ENCODE measurements around the gene KLRC2. TPM values are rescaled to one million over a fixed set of nuclear protein-coding genes. Genes with fewer than 3 reads are reported as not detected.

KLRC2 gene
- polyA plus RNA-seq, 3 donors, result not detected

GRCh38 chr12:10404798-10405197 is 31.0 kb downstream of the KLRC2 start:
- intact Hi-C loops (cut with micrococcal nuclease), result loop anchor here in 1 of 2 donors (5.0 to 10.0 kb wide), 2 partner anchors 42 to 1240 kb away; no protein-coding TSS in a partner anchor
- peaks cover 0 to 5% (median 0%) of the 10 kb centered on the region in 7 donors for H3K9me3 Mint-ChIP-seq
- H3K27ac Mint-ChIP-seq, result no peak overlapping the region
- Histone ChIP-seq H3K79me2 (ENCODE audit: insufficient read depth, low read length) (no peaks in the 10 kb centered on the region), H3K27me3 (ENCODE audit: control insufficient read depth in 2 of 2, insufficient read depth in 2 of 2, low read length in 2 of 2) (peaks cover 0 to 27% of the 10 kb centered on the region in 2 donors), H3K27ac (ENCODE audit: low read depth in 1 of 2, low read length in 2 of 2) (no peak overlapping the region), H4K20me1 (ENCODE audit: insufficient read depth, low read length) (no peaks in the 10 kb centered on the region), H3K36me3 (replicated peaks in 1 of 2; ENCODE audit: control insufficient read depth in 1 of 2, insufficient read depth in 2 of 2, low read length in 2 of 2) (no peaks in the 10 kb centered on the region), H3K9me3 (replicated peaks in 1 of 2; ENCODE audit: control insufficient read depth in 1 of 2, insufficient read depth in 1 of 2, low read length in 2 of 2) (no peaks in the 10 kb centered on the region), H3K4me3 (replicated peaks in 1 of 3; ENCODE audit: low read depth in 2 of 3, low read length in 3 of 3) (no peak overlapping the region), H3K4me2 (replicated peaks; ENCODE audit: extremely low read depth, low read length, poor library complexity, severe bottlenecking) (no peak overlapping the region), H3K9ac (ENCODE audit: insufficient read depth, low read length, poor library complexity, severe bottlenecking) (no peak overlapping the region), H2AFZ (ENCODE audit: insufficient read depth, low read depth, low read length, poor library complexity, severe bottlenecking) (no peak overlapping the region), H3K4me1 (ENCODE audit: control insufficient read depth in 1 of 2, insufficient read depth in 2 of 2, low read length in 2 of 2) (peaks cover 11 to 14% of the 10 kb centered on the region in 2 donors)
- no peak for TF ChIP-seq CTCF (IDR thresholded peaks at IDR 0.05)
- H3K27me3 Mint-ChIP-seq (ENCODE audit: low read depth in 3 of 3), result peaks cover 4 to 5% (median 5%) of the 10 kb centered on the region in 3 donors
- no peak overlapping the region for H3K4me3 Mint-ChIP-seq
- H3K4me1 Mint-ChIP-seq, result peaks cover 12% of the 10 kb centered on the region
- no peak for DNase-seq
- no peaks in the 10 kb centered on the region for H3K36me3 Mint-ChIP-seq

- no peak overlapping the region for H3K27ac ChIP-seq (ENCODE audit: low read depth in 1 of 2, low read length in 2 of 2)
- H3K9me3 ChIP-seq (replicated peaks in 1 of 2; ENCODE audit: control insufficient read depth in 1 of 2, insufficient read depth in 1 of 2, low read length in 2 of 2), result no peaks in the 10 kb centered on the region
- no peak overlapping the region for H3K27ac Mint-ChIP-seq
- no peak overlapping the region for H2AFZ ChIP-seq (ENCODE audit: insufficient read depth, low read depth, low read length, poor library complexity, severe bottlenecking)
- no peaks in the 10 kb centered on the region for H3K36me3 ChIP-seq (replicated peaks in 1 of 2; ENCODE audit: control insufficient read depth in 1 of 2, insufficient read depth in 2 of 2, low read length in 2 of 2)
- intact Hi-C loops (cut with micrococcal nuclease), result loop anchor here in 1 of 2 donors (10.0 kb wide), 1 partner anchor 1236 kb away; no protein-coding TSS in a partner anchor
- no peak for DNase-seq
- H3K4me1 Mint-ChIP-seq, result peaks cover under 1% of the 10 kb centered on the region
- H3K4me3 Mint-ChIP-seq, result no peak overlapping the region
- no peak for TF ChIP-seq CTCF (IDR thresholded peaks at IDR 0.05)
- no peak overlapping the region for H3K9ac ChIP-seq (ENCODE audit: insufficient read depth, low read length, poor library complexity, severe bottlenecking)
- peaks cover 0 to 7% (median 0%) of the 10 kb centered on the region in 7 donors for H3K9me3 Mint-ChIP-seq
- no peak overlapping the region for H3K4me2 ChIP-seq (replicated peaks; ENCODE audit: extremely low read depth, low read length, poor library complexity, severe bottlenecking)
- H3K36me3 Mint-ChIP-seq, result no peaks in the 10 kb centered on the region
- H3K27me3 ChIP-seq (ENCODE audit: control insufficient read depth in 2 of 2, insufficient read depth in 2 of 2, low read length in 2 of 2), result peaks cover 0 to 27% of the 10 kb centered on the region in 2 donors
- no peaks in the 10 kb centered on the region for H3K79me2 ChIP-seq (ENCODE audit: insufficient read depth, low read length)
- peaks cover 6 to 7% of the 10 kb centered on the region in 2 donors for H3K4me1 ChIP-seq (ENCODE audit: control insufficient read depth in 1 of 2, insufficient read depth in 2 of 2, low read length in 2 of 2)
- no peak overlapping the region for H3K4me3 ChIP-seq (replicated peaks in 1 of 3; ENCODE audit: low read depth in 2 of 3, low read length in 3 of 3)
- H3K27me3 Mint-ChIP-seq (ENCODE audit: low read depth in 3 of 3), result peaks cover 10 to 11% (median 11%) of the 10 kb centered on the region in 3 donors
- no peaks in the 10 kb centered on the region for H4K20me1 ChIP-seq (ENCODE audit: insufficient read depth, low read length)
Observed at GRCh38 chr12:10400829-10401228, 35.0 kb downstream of the KLRC2 start.
